HepG2 (cell line): Measurements from ENCODE around the gene NT5M. TPM values are rescaled to one million over a fixed set of nuclear protein-coding genes. Genes with fewer than 3 reads are reported as not detected.

ENCODE experiments used
- CC2D1A ChIP-seq: sonication (generic); formaldehyde crosslinking; IDR thresholded peaks from 2 replicates; pipeline ENCODE4 v1.8.1; 2023; ENCODE audit warnings: mild to moderate bottlenecking, missing genetic modification reagents
- CHD4 ChIP-seq: fragments of 200-600 bp; sonication (generic); IDR thresholded peaks from 2 replicates; pipeline ENCODE4 v1.7.0; 2017; ENCODE audit warnings: mild to moderate bottlenecking, low read length, borderline replicate concordance
- HMGXB4 ChIP-seq, 2 experiments: sonication (generic) in 1 of 2; formaldehyde crosslinking in 1 of 2; IDR thresholded peaks; 2 replicates each; pipeline versions ENCODE4 v1.4.0 to v1.6.1; 2018 to 2020; ENCODE audit warnings: missing genetic modification reagents in 2 of 2, borderline replicate concordance in 1 of 2, low read depth in 1 of 2, mild to moderate bottlenecking in 1 of 2, missing biosample characterization in 1 of 2
- ISX ChIP-seq: sonication (generic); formaldehyde crosslinking; conservative IDR thresholded peaks from 2 replicates; pipeline ENCODE4 v1.5.0; 2020; ENCODE audit warnings: missing genetic modification reagents
- MXI1 ChIP-seq: IDR thresholded peaks from 3 replicates; pipeline ENCODE4 v1.6.1; 2012; ENCODE audit warnings: low read depth, low read length, inconsistent platforms, borderline replicate concordance
- NCOA2 ChIP-seq: sonication (generic); formaldehyde crosslinking; IDR thresholded peaks from 2 replicates; pipeline ENCODE4 v1.8.0; 2022; ENCODE audit warnings: inconsistent platforms
- NR2C2 ChIP-seq: sonication (generic); formaldehyde crosslinking; IDR thresholded peaks from 2 replicates; pipeline ENCODE4 v1.4.0; 2020; ENCODE audit warnings: missing genetic modification reagents, mild to moderate bottlenecking, moderate library complexity, borderline replicate concordance
- PHF20 ChIP-seq: sonication (generic); formaldehyde crosslinking; IDR thresholded peaks from 2 replicates; pipeline ENCODE4 v1.5.0; 2020; ENCODE audit warnings: mild to moderate bottlenecking, missing genetic modification reagents
- SP2 ChIP-seq: sonication (generic); formaldehyde crosslinking; IDR thresholded peaks from 2 replicates; pipeline ENCODE4 v1.5.1; 2020; ENCODE audit warnings: mild to moderate bottlenecking, missing genetic modification reagents
- ZFP36 ChIP-seq: fragments of 150-350 bp; IDR thresholded peaks from 2 replicates; pipeline ENCODE4 v1.6.1; 2018; ENCODE audit warnings: borderline replicate concordance, low read length, low read depth; ENCODE audit not compliant: partially characterized antibody
- ZHX2 ChIP-seq, 2 experiments: sonication (generic) in 1 of 2; formaldehyde crosslinking in 1 of 2; IDR thresholded peaks; 2 replicates each; pipeline versions ENCODE4 v1.6.1 to v1.9.0; 2014 to 2022; ENCODE audit warnings: antibody characterized with exemption in 1 of 2, borderline replicate concordance in 1 of 2, inconsistent platforms in 1 of 2, low read depth in 1 of 2, missing genetic modification reagents in 1 of 2
- ZNF207 ChIP-seq: fragments of 450-650 bp; IDR thresholded peaks from 2 replicates; pipeline ENCODE4 v1.6.1; 2016; ENCODE audit warnings: antibody characterized with exemption, borderline replicate concordance
- ZNF639 ChIP-seq: conservative IDR thresholded peaks from 2 replicates; pipeline ENCODE4 v1.6.1; 2018; ENCODE audit warnings: missing genetic modification reagents
- ZNF737 ChIP-seq: sonication (generic); formaldehyde crosslinking; IDR thresholded peaks from 2 replicates; pipeline ENCODE4 v1.5.0; 2020; ENCODE audit warnings: missing genetic modification reagents, mild to moderate bottlenecking, borderline replicate concordance
- ZSCAN29 ChIP-seq: sonication (generic); formaldehyde crosslinking; conservative IDR thresholded peaks from 2 replicates; pipeline ENCODE4 v1.4.0; 2020; ENCODE audit warnings: mild to moderate bottlenecking, missing genetic modification reagents
- polyA plus RNA-seq, 8 experiments: library from polyadenylated mRNA; depleted of rRNA in 3 of 8; stranded (reverse) in 7 of 8; unstranded in 1 of 8; fragments of >200 nt; fragmentation: Illumina TruSeq in 4 of 8; extraction: Trizol in 4 of 8; gene quantifications; 2 replicates each; pipeline versions ENCODE4 v1.2.1 to v1.2.3, GENCODE V29; 2011 to 2016; ENCODE audit warnings: low read depth in 4 of 8, missing spikeins in 1 of 8, mixed read lengths in 1 of 8; ENCODE audit not compliant: insufficient read depth in 1 of 8
- total RNA-seq, 5 experiments: library from RNA; depleted of rRNA; stranded (reverse); fragments of >200 nt; fragmentation: Illumina TruSeq; extraction: Trizol; gene quantifications; 2 replicates each; pipeline ENCODE4 v1.2.3, GENCODE V29; 2016; ENCODE audit warnings: low read depth in 1 of 5
- TF ChIP-seq, protein P1 (sequence below): sonication (generic); formaldehyde crosslinking; conservative IDR thresholded peaks from 2 replicates; pipeline ENCODE4 v1.8.1; 2023; ENCODE audit warnings: missing genetic modification reagents

NT5M gene
- total and polyA plus RNA-seq, 2 of the 13 experiments (the other 11 are each of a cell fraction or from before 2014, with no cell fraction given), result 0.55 to 0.78 TPM

GRCh38 chr17:17363638-17364337, 60.6 kb downstream of the NT5M start (continued):
- TF ChIP-seq CC2D1A (CRISPR knock-in tag) (no peak), NR2C2 (CRISPR knock-in tag) (peak; percentile 20; the same call in 1 of the 2 replicates), NCOA2 (CRISPR knock-in tag) (peak; percentile 35; the same call in 1 of the 2 replicates), PHF20 (CRISPR knock-in tag) (no peak), ZSCAN29 (CRISPR knock-in tag) (no peak), SP2 (no peak), ZNF639 (CRISPR knock-in tag) (no peak), ZFP36 (peak; percentile 93), HMGXB4 (CRISPR knock-in tag; IDR thresholded peaks at IDR 0.05; ENCODE audit: borderline replicate concordance in 1 of 2, low read depth in 1 of 2) (no peak), ISX (no peak), MXI1 (no peak), ZNF207 (no peak), CHD4 (no peak), ZNF737 (CRISPR knock-in tag) (no peak), ZHX2 (IDR thresholded peaks at IDR 0.05; ENCODE audit: low read depth) (no peak), ZHX2 (CRISPR knock-in tag; IDR thresholded peaks at IDR 0.05; ENCODE audit: borderline replicate concordance) (no peak)
- TF ChIP-seq, protein P1, sequence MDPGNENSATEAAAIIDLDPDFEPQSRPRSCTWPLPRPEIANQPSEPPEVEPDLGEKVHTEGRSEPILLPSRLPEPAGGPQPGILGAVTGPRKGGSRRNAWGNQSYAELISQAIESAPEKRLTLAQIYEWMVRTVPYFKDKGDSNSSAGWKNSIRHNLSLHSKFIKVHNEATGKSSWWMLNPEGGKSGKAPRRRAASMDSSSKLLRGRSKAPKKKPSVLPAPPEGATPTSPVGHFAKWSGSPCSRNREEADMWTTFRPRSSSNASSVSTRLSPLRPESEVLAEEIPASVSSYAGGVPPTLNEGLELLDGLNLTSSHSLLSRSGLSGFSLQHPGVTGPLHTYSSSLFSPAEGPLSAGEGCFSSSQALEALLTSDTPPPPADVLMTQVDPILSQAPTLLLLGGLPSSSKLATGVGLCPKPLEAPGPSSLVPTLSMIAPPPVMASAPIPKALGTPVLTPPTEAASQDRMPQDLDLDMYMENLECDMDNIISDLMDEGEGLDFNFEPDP, result no peak
